Midbrain (tissue), 1 donor: ENCODE data around the gene LRIG1.
"Not testable (repeated sequence)": the region's sequence is repeated elsewhere in the genome, so short reads cannot be mapped to it uniquely, and the experiment has no call there.

Experiments used
- DNase-seq: peaks from one replicate; lab custom pipeline; 2025; lab: John Stamatoyannopoulos, UW

Gene LRIG1

DNA sequence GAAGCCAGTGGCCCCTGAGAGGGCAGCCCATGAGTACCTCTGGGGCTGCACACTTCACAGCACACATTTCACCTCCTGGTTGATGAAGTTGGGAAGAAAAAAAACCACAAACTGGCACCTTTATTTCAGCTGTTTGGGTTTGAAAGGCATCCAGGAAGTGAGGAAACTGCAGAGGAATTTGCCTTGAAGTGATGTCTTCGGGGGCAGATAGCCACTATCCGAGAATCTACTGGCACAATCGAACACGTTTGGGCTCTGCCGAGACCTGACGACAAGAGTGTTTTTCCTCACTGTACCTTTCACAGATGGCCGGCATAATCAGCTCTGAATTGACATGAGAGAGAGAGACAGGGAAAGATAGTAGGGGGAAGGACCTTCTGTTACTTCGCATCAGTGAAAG is 59.7 kb downstream of the LRIG1 start:
- DNase-seq, result no peak

DNA sequence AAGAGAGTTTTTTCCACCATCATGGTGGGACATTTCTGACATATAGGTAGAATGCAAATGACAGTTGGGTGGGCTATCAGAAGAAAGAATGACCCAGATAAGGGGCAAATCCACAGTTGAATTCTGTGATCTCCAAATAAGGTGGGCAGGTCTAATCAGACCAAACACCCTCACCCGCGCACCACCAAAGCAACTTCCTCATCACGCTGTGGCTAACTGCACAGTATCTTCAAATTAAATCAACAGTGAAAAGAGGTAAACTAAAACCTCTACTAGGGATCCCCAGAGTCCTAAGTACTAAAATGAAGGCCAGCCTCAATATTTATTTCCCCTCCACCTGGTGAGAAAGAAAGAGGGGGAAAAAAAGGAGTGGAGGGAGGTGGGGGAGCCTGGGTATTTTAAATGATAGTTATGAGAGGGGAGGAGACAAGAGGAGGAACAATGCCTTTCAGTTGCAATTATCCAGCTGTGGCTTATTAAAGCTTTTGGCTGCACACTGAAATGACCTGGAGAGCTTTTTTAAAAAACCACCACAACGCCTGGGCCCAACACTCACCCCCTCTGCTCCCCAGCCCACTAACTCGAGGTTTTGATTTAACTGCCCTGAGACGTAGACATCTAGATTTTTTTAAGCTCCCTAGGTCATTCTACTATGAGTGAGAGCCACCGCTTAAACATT is 61.0 kb downstream of the LRIG1 start:
- no peak for DNase-seq

DNA sequence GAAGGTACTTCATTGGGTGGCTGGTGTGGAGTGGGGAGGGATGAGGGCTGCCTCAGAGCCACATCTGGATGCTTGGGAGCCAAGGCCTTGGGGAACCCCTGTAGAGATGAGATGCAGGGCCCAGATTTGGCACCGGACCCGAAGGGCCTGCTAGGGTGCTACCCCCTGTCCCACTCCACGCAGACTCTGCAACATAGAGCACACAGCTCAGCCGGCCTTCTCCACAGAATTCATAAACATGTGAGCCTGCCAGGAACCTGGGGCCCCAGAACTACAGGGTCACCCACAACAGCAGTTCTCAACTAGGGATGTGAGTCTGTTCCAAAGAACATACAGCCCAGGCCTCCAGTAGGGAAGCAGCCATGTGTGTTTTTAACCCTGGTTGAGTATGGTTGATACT is 62.8 kb downstream of the LRIG1 start:
- DNase-seq, result no peak

DNA sequence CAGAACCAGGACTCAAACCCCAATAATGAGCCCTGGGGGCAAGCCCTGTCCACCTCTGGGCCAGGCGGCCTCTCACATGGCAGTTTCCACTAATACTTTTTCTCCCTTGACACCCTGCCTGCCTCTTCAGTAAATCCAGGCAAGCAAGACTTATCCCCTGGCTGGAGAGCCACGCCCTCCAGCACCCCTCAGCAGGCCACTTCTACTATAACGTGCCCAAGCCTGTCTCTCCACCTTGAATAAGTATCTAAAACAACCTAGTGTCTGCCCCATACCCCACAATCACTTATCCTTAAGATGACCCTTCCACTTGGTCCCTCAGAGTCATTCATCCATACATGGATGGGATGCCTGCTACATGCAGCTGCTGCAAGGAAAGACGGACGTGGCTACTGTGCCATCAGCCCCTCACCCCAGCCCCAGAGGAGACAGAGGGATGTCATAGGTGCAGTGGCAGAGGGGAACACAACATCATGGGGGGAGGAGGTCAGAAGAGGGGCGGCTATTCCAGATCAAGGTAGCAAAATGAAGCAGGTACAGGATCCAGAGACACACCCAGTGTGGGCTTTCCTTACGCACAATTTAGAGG is 63.4 kb downstream of the LRIG1 start:
- no peak for DNase-seq

DNA sequence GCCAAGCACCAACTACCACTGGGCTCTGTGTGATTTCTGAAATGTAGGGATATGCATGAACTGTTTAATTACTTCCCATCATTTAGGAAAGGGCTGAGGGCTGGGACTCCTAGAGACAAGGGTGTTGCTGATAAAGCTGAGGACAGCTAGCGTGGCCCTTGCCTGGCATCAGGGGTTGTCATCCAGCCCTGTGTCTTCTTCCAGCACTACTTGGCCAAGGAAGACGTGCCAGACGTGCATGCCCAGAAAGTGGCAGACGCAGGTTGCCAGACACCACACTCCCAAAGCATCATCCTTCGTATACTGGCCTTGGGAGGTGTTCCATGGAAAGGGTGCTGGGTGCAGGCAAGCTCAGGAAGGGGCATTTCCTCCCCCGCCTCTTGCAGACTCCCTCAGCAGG is 64.8 kb downstream of the LRIG1 start:
- DNase-seq, result no peak

DNA sequence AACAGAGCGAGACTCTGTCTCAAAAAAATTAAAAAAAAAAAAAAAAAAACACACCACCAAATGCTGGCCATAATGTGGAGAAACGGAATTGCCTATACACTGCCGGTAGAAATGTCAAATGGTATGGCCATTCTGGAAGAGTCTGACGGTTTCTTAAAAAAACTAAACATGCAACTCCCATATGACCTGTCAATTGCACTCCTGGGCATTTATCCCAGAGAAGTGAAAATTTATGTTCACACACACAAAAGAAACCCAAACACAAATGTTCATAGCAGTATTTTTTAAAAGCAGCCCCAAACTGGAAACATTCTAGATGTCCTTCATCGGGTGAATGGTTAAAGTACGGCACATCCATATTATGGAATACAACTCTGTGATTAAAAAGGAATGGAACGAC is 66.1 kb downstream of the LRIG1 start:
- no peak for DNase-seq

DNA sequence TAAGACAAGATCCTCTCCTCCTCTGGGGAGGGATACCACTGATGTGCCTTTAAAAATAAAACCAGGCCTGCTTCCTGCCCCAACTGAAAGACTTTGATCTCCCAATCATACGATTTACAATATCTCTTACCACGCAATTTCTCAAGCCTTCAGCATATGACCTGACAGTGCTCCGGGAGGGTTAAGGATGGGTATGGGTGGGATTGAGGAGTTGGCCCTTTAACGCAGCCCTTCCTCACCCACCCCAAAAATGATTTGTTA is 67.4 kb downstream of the LRIG1 start:
- no peak for DNase-seq

DNA sequence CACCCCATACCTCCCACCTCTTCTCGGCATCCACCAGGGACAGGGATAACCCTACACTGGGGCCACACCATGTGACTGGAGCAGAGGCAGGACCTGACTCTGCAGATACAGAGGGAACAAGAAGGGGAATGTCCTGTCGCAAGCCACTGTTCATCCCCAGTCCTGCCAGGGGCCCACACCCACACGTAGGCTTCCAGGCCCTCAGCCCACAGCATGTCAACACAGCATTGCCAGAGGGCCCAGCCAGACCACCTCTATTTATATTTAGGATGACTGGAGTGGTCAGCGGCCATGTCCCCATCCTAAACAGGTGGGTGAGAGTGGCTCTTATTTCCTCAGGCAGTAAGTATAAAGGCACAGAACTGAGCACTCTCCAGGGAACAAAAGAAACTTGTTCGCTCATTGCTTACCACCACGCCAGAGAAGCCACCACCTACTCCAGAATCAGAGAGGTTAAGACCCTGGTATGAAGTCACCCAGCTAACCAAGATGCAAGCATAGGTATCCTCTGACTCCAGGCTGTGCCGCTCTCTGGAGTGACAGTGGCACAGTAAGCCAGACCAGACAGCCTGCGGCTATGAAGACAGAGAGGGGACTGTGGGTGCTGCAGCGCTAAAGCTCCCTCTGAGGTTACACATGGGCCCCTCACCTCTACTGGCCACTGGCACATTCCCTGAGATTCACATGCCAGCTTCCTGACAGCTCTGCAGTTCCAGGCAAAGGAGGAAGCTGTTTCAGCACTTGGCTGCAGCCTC is 67.9 kb downstream of the LRIG1 start:
- no peak for DNase-seq

DNA sequence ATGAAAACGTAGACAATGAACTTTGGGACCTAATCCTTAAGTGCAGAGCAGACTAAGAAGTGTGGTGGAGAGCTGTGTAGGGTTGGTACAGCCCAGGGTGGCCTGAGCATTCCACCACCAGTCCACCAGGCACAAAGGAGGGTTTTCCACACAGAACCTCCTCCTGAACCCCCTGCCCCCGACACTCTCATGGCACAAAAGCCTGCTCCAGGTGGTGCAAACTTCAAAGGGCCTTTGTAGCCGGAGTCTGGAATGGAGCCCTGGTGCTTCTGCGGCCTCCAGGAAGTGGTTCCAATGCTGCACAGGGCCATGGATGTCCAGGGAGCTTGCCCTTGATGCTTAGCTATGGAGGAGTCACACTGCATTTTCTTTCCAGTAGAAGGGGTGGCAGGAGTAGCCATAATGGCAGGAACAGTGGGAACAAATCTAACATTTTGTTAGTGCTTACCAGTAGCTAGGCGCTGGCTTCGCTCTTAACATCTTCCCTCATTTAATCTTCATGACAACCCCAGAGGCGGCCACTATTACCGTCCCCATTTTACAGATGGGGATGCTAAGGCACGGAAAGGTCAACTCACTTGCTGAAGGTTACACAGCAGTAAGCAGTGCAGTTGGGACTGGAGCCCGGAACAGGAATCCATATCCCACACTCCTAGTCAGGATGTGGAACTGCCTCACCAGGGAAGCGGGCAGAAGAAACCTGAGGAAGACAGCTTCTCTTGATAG is 68.6 kb downstream of the LRIG1 start:
- no peak for DNase-seq

DNA sequence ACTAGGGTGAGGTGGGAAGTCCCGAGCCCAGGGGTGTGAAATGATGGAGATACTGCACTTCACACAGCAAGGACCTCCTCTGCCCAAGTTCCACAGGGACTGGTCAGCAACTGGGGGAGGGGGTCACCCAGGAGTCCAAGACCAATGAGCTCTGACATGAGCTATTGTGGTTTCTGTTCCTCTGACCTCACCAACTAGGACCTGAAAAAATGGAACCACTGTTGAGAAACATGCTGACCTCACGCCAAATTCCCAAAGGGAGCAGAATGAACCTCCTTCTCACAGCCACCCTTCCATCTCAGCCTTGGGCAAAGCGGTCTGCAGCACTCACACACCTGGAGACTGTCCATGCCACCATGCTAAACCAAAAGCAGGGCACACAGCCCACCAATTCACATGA is 69.3 kb downstream of the LRIG1 start:
- no peak for DNase-seq

DNA sequence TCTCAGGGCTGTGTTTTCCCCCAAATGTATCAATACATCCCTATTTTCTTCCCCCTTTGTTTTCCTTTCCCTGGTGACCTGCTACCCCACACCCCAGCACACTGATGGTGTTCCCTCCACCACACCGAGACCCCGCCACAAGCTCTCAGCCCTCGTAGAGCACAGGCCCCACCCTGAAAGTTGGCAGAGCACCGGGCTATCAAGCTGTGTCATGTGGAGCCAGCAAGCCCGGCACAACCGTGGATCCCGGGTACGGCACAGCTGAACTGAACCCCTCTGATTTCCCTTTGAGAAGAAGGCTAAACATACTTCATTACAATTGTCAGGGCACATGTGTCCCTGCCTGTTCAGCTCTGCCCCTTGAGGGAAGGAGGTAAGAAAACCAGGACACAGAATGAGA is 69.9 kb downstream of the LRIG1 start:
- DNase-seq, result no peak

DNA sequence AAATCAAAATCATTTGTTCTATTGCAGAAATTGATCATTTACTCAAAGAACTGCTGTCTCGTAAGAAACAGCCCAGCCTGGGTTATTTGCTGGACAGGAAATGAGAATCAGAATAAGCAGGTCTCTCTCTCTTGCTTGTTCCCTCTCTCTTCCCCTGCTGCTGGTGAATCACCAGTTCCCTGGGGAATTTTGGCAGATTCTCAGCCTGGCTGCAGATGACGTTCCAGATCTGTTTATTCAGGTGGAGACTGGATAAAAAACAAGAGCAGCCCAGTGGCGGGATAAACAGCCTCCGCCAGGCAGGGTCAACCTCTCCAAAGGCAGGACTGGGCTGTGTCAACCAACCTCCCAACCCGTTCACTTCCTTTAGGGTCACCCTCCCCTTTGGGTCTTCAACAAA is 72.1 kb downstream of the LRIG1 start:
- peak; percentile 57 for DNase-seq

DNA sequence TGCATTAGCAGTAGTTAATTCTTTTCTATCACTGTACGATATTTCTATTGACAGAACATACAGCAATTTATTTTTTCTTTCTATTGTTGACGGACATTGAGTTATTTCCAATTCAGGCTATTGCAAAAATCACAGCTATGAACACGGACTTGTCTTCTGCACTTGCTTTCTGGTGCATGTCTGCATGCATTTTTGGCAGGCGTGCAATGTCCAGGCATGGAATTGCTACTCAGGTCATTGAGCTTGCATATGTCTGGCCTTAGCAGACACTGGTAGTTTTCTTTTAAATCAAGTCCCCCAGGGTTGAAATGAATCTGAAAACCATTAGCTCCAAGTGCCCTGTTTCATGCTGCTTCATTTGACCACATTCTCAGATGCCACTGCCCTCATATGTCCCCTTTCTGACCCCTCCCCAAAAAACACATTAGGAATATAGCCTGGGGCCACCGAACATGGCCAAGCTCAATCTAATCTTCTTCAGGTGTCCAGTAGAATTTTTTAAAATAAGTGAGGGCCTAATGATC is 72.8 kb downstream of the LRIG1 start:
- DNase-seq, result no peak

DNA sequence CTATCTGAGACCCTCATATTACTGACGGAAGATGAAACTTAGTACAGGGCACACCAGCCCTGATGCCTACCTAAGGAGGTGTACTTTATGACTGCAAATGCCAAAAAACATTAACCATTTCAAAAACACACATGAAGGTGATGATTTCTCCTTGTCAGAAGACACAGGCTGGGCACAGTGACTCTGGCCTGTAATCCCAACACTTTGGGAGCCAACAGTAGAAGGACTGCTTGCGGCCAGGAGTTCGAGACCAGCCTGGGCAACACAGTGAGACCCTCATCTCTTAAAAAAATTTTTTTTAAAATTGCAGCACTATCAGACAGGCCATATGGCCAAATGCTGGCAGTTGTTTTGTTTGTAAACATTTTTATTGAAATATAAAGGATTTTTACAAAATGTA is 73.5 kb downstream of the LRIG1 start:
- no peak for DNase-seq

DNA sequence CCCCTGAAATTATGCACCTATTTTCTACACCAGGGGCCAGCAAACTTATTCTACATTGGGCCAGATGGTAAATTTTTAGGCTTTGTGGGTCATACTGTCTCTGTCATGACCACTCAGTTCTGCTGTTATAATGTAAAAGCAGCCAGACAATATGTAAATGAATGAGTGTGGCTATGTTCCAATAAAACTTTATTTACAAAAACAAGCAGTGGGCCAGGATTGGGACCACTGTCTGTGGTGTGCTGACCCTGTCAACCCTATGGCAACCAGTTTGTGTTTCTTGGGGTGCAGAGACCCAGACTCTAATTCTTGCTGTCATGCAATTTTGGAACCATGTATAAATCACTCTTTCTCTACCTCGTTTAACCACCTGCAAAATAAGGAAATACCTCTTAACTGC is 74.7 kb downstream of the LRIG1 start:
- no peak for DNase-seq

DNA sequence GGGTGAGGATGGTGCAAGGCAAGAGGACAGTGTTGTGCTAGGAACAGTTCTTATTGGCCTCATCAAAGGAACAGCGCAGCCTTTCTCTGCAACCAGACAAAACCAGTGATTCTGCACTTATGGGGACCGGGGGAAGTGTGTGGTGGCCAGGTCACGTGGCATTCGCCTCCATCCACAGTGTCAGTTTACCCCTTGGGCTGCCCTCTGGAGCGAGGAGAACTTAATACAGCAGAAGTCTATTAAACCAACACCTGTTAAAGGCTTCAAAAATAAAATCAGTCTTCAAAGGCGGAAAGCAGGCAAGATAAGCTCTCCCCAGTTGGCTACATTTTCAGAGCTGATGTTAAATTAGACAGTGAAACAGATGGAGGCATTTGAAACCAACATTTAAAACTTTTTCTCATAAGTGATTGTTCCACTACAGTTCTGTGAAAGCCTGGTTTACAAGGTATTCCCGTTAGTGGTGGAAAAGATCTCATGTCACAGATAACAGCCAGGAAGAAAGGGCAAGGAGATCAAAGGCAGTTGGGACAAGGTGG is 75.2 kb downstream of the LRIG1 start:
- DNase-seq, result no peak

DNA sequence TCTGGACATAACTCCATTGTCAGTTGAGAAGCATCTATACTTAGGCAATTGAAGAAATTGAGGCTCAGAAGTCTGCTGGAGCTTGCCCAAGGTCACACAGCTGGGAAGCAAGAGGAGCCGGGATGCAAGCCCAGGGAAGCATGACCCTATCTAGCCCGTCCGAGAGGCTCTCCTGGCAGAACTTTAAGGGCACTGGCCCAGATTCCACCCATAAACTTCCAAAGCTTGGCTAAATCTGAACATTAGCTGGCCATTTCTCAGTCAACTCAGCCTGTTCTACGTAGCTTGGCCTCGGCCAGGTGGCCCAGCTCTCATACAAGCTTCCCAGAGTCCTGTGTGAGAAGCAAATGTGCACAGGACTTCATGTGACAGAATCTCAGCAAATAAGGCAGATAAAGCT is 75.8 kb downstream of the LRIG1 start:
- no peak for DNase-seq

DNA sequence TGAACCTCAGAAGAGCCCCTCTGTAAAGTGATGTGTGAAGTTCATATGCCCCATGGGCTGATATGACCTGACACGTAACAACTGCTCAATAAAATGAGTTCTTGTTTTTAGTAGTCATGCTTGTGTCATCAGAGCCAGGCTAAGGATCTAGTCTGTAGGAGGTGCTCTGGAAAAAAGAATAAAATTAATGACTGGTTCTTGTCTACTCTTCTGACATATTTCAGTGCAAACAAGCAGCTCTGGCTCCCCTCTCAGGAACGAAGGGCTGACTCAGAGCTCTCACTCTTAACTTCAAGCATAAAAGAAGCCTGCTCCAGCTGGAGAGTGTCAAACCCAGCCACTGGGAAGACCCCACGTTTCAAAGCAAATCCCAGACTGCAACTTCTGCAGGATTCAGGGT is 77.0 kb downstream of the LRIG1 start:
- no peak for DNase-seq

DNA sequence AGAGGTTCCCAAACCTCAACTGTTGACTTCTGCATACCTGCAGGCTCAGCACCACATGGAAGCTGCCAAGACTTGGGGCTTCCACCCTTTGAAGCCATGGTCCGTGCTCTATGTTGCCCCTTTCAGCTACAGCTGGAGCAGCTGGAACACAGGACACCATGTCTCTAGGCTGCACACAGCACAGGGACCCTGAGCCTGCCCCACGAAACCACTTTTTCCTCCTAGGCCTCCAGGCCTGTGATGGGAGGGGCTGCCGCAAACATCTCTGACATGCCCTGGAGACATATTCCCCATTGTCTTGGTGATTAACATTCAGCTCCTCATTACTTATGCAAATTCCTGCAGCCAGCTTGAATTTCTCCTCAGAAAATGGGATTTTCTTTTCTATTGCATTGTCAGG is 78.9 kb downstream of the LRIG1 start:
- DNase-seq, result not testable (repeated sequence)

DNA sequence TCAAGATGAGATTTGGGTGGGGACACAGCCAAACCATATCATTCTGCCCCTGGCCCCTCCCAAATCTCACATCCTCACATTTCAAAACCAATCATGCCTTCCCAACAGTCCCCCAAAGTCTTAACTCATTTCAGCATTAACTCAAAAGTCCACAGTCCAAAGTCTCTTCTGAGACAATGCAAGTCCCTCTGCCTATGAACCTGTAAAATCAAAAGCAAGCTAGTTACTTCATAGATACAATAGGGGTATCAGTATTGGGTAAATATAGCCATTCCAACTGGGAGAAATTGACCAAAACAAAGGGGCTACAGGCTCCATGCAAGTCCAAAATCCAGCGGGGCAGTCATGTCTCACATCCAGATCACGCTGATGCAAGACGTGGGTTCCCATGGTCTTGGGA is 79.7 kb downstream of the LRIG1 start:
- DNase-seq, result not testable (repeated sequence)

DNA sequence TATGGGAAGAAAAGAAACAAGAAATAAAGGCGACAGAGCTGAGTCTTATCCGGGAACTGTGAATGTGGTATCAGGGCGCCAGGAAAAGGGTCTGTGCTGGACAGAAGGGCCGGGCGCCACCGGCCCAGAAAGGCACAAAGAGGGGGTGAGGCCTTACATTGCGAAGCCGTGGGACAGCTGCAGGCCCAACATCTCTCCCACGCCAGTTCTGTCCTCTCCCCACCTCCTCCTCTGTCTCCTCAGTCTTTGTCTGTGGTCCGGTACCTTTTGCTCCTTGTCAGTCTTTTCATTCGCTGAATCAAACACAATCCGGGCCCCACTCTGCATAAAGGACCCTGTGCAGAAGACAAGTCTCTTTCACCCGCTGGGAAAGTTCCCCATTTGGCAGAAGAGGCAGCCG is 81.8 kb downstream of the LRIG1 start:
- DNase-seq, result peak; percentile 85

DNA sequence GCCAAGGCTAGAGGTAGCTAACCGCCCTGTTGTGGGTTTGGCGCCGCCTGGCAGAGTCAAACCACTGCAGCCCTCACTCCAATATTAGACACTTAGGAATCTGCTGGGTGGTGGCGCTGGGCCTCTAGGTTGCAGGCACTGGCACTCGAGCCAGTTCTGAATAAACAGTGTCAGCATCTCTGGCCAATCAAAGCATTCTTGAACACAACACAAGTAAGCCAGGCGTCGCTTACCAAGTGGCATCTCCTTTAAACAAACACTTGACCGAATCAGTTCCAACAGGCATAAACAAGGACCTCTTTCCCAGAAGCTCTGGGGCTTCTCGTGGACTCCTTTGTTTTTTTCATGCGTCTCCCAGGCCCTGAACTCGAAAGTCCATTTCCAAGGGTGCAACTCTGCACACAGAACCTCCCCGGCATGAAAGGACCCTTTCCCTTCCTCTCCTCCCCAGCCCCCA is 82.3 kb downstream of the LRIG1 start:
- peak; percentile 92 for DNase-seq
